Sigmoid colon (tissue), 4 donors: Measurements from ENCODE around the gene PXK.

ENCODE experiments used
- CTCF ChIP-seq, 4 experiments: fragments of 450-650 bp in 3 of 4; fragments of 200-600 bp in 1 of 4; IDR thresholded peaks; one replicate each; pipeline ENCODE4 v1.5.1; 2016 to 2019; ENCODE audit warnings: antibody characterized with exemption in 4 of 4, mild to moderate bottlenecking in 3 of 4, moderate library complexity in 2 of 4
- EP300 ChIP-seq, 4 donors: sonication (generic); formaldehyde crosslinking; IDR thresholded peaks; one replicate each; pipeline ENCODE4 v1.6.1; 2017; ENCODE audit warnings: antibody characterized with exemption in 4 of 4
- POLR2A ChIP-seq, 2 donors: fragments of 450-650 bp; IDR thresholded peaks; one replicate each; pipeline ENCODE4 v1.6.1; 2016; ENCODE audit warnings: antibody characterized with exemption in 2 of 2, mild to moderate bottlenecking in 2 of 2, moderate library complexity in 2 of 2
- POLR2AphosphoS5 ChIP-seq, 4 donors: sonication (generic); formaldehyde crosslinking; IDR thresholded peaks; one replicate each; pipeline ENCODE4 v1.6.1; 2017; ENCODE audit warnings: antibody characterized with exemption in 4 of 4

- TF ChIP-seq CTCF (IDR thresholded peaks at IDR 0.05) (peak in 1 of 4 experiments; percentile 7), POLR2A (IDR thresholded peaks at IDR 0.05) (no peak), POLR2AphosphoS5 (IDR thresholded peaks at IDR 0.05) (no peak), EP300 (IDR thresholded peaks at IDR 0.05) (no peak)
Observed at GRCh38 chr3:58333206-58334012, 717 bp downstream of the PXK start.
